ENCODE measurements around the gene CCPG1.

The CCPG1 gene

GRCh38 chr15:55327387-55327786, 80.8 kb downstream of the CCPG1 start:
- CTCF ChIA-PET: no interaction called here
- H3K4me3 ChIP-seq (ENCODE audit: low read depth, low read length): no peak overlapping the region
- peaks cover 0 to 6% of the 10 kb centered on the region in 2 experiments; a peak in 2 of 3 replicates for H3K36me3 ChIP-seq (ENCODE audit: control insufficient read depth in 2 of 2, insufficient read depth in 1 of 2, low read length in 2 of 2)
- POLR2A ChIA-PET: no interaction called here
- H3K27ac ChIP-seq (ENCODE audit: extremely low read depth, low read depth, low read length): no peak overlapping the region
- H3K9me3 ChIP-seq (ENCODE audit: control insufficient read depth, insufficient read depth, low read depth, low read length): no peaks in the 10 kb centered on the region
- TF ChIP-seq ZBTB26 (tag by site-specific recombination; optimal IDR thresholded peaks at IDR 0.05) (no peak), ZNF658 (tag by site-specific recombination; IDR thresholded peaks at IDR 0.05) (no peak), KLF9 (tag by site-specific recombination; IDR thresholded peaks at IDR 0.05; ENCODE audit: low read depth) (no peak), FEZF1 (tag by site-specific recombination; IDR thresholded peaks at IDR 0.05) (no peak), ZNF114 (tag by site-specific recombination; IDR thresholded peaks at IDR 0.05) (no peak), ZNF513 (tag by site-specific recombination; IDR thresholded peaks at IDR 0.05) (no peak), ZNF843 (tag by site-specific recombination; IDR thresholded peaks at IDR 0.05) (no peak), ZNF174 (tag by site-specific recombination; IDR thresholded peaks at IDR 0.05) (no peak), KLF8 (tag by site-specific recombination; IDR thresholded peaks at IDR 0.05) (no peak), ZNF37A (tag by site-specific recombination; IDR thresholded peaks at IDR 0.05) (no peak), ZNF184 (tag by site-specific recombination; IDR thresholded peaks at IDR 0.05) (no peak), MYNN (tag by site-specific recombination; IDR thresholded peaks at IDR 0.05; ENCODE audit: borderline replicate concordance) (no peak), ZBTB21 (tag by site-specific recombination; IDR thresholded peaks at IDR 0.05) (no peak), ZIC2 (tag by site-specific recombination; IDR thresholded peaks at IDR 0.05) (no peak), REST (tag by site-specific recombination; IDR thresholded peaks at IDR 0.05) (no peak), ZNF529 (tag by site-specific recombination; IDR thresholded peaks at IDR 0.05; ENCODE audit: insufficient replicate concordance) (no peak)
- no peaks in the 10 kb centered on the region for H3K4me1 ChIP-seq (ENCODE audit: control insufficient read depth, insufficient read depth, low read length)

GRCh38 chr15:55322467-55322866, 85.7 kb downstream of the CCPG1 start:
- POLR2A ChIA-PET: no interaction called here
- TF ChIP-seq YY2 (tag by site-specific recombination; IDR thresholded peaks at IDR 0.05) (no peak), ZNF513 (tag by site-specific recombination; IDR thresholded peaks at IDR 0.05) (no peak), ZNF280C (tag by site-specific recombination; IDR thresholded peaks at IDR 0.05) (no peak), ZNF600 (tag by site-specific recombination; IDR thresholded peaks at IDR 0.05) (no peak), ZNF510 (tag by site-specific recombination; IDR thresholded peaks at IDR 0.05; ENCODE audit: insufficient replicate concordance) (no peak), ZNF837 (tag by site-specific recombination; IDR thresholded peaks at IDR 0.05) (no peak), GLI4 (tag by site-specific recombination; IDR thresholded peaks at IDR 0.05) (no peak), PATZ1 (tag by site-specific recombination; IDR thresholded peaks at IDR 0.05) (no peak), KLF8 (tag by site-specific recombination; IDR thresholded peaks at IDR 0.05) (no peak), ZFP37 (tag by site-specific recombination; IDR thresholded peaks at IDR 0.05) (no peak)
- H3K4me3 ChIP-seq (ENCODE audit: low read depth, low read length): no peak overlapping the region

More at GRCh38 chr15:55322467-55322866, 85.7 kb downstream of the CCPG1 start:
- no peaks in the 10 kb centered on the region; a peak in 1 of 3 replicates for H3K36me3 ChIP-seq (ENCODE audit: control insufficient read depth in 2 of 2, insufficient read depth in 1 of 2, low read length in 2 of 2)
- no peaks in the 10 kb centered on the region for H3K4me1 ChIP-seq (ENCODE audit: control insufficient read depth, insufficient read depth, low read length)
- H3K9me3 ChIP-seq (ENCODE audit: control insufficient read depth, insufficient read depth, low read depth, low read length): no peaks in the 10 kb centered on the region
- CTCF ChIA-PET: interaction anchor here (0.6 to 1.1 kb wide), 2 partner anchors 14 to 214 kb away, joined by 3 read pairs; no protein-coding TSS in a partner anchor
- no peak overlapping the region for H3K27ac ChIP-seq (ENCODE audit: extremely low read depth, low read depth, low read length)
